GM23248 (cell line): Measurements from ENCODE around the gene POU1F1. TPM values are rescaled to one million over a fixed set of nuclear protein-coding genes. Genes with fewer than 3 reads are reported as not detected.

Experiments used
- DNase-seq: peaks from one replicate; pipeline ENCODE4 v3.0.0-alpha.2; 2015
- H2AFZ ChIP-seq: fragments of 200-600 bp; sonication (generic); 2 replicates; pipeline ENCODE4 v1.6.1; 2016; ENCODE audit warnings: antibody characterized with exemption
- H3F3A ChIP-seq: fragments of 200-600 bp; sonication (generic); 2 replicates; pipeline ENCODE4 v1.6.1; 2016; ENCODE audit warnings: mild to moderate bottlenecking, antibody characterized with exemption, mixed run types; ENCODE audit not compliant: insufficient read depth
- H3K27ac ChIP-seq: fragments of 200-600 bp; sonication (generic); 2 replicates; pipeline ENCODE4 v1.5.1; 2016; ENCODE audit warnings: mild to moderate bottlenecking
- H3K27me3 ChIP-seq: fragments of 200-600 bp; sonication (generic); replicated peaks from 2 replicates; pipeline ENCODE4 v1.6.1; 2016; ENCODE audit warnings: mild to moderate bottlenecking; ENCODE audit not compliant: insufficient read depth
- H3K36me3 ChIP-seq: fragments of 200-600 bp; sonication (generic); 2 replicates; pipeline ENCODE4 v1.6.1; 2016; ENCODE audit warnings: low read depth, mild to moderate bottlenecking
- H3K4me1 ChIP-seq: fragments of 200-600 bp; sonication (generic); 2 replicates; pipeline ENCODE4 v1.6.1; 2016; ENCODE audit warnings: mild to moderate bottlenecking; ENCODE audit not compliant: insufficient read depth
- H3K4me2 ChIP-seq: fragments of 200-600 bp; sonication (generic); one replicate; pipeline ENCODE4 v1.6.1; 2016; ENCODE audit warnings: mild to moderate bottlenecking; ENCODE audit not compliant: unreplicated experiment
- H3K4me3 ChIP-seq: fragments of 200-600 bp; sonication (generic); 2 replicates; pipeline ENCODE4 v1.5.1; 2016; ENCODE audit warnings: mild to moderate bottlenecking
- H3K79me2 ChIP-seq: fragments of 200-600 bp; sonication (generic); 2 replicates; pipeline ENCODE4 v1.6.1; 2016; ENCODE audit warnings: mild to moderate bottlenecking; ENCODE audit not compliant: insufficient read depth
- H3K9ac ChIP-seq: fragments of 200-600 bp; sonication (generic); 2 replicates; pipeline ENCODE4 v1.6.1; 2016; ENCODE audit warnings: mild to moderate bottlenecking
- H3K9me2 ChIP-seq: fragments of 200-600 bp; sonication (generic); 2 replicates; pipeline ENCODE4 v1.6.1; 2016; ENCODE audit warnings: mixed run types, mild to moderate bottlenecking, moderate library complexity; ENCODE audit not compliant: insufficient read depth
- H3K9me3 ChIP-seq: fragments of 200-600 bp; sonication (generic); one replicate; pipeline ENCODE4 v1.6.1; 2017; ENCODE audit warnings: low read depth
- H4K20me1 ChIP-seq: fragments of 200-600 bp; sonication (generic); 2 replicates; pipeline ENCODE4 v1.6.0; 2016; ENCODE audit not compliant: insufficient read depth
- EZH2 ChIP-seq: fragments of 200-600 bp; sonication (generic); IDR thresholded peaks from 2 replicates; pipeline ENCODE4 v1.6.1; 2018; ENCODE audit warnings: antibody characterized with exemption, mild to moderate bottlenecking; ENCODE audit not compliant: insufficient read depth, poor library complexity, severe bottlenecking
- EZH2phosphoT487 ChIP-seq: fragments of 200-600 bp; sonication (generic); IDR thresholded peaks from 2 replicates; pipeline ENCODE4 v1.6.1; 2018; ENCODE audit warnings: antibody characterized with exemption, moderate library complexity, mild to moderate bottlenecking, low read depth; ENCODE audit not compliant: insufficient read depth
- WGBS, 2 experiments: methylation state at CpG; one replicate each; pipeline ENCODE4 v1.1.6; 2015 to 2017; ENCODE audit warnings: low lambda C conversion rate in 2 of 2, low coverage in 1 of 2; ENCODE audit errors: missing lambda C conversion rate in 2 of 2; 5-methylcytosine and 5-hydroxymethylcytosine counted together
- in situ Hi-C: fragments of 300-500 bp; cut with MboI; formaldehyde crosslinking; loops from 2 replicates; pipeline ENCODE4 v1.15.0; 2020
- polyA plus RNA-seq: library from polyadenylated mRNA; unstranded; fragments of >200 nt; fragmentation: Nextera tagmentation; extraction: Ambion mirVana; gene quantifications from 2 replicates; pipeline ENCODE4 v1.2.1, GENCODE V29; 2016
- total RNA-seq: library from RNA; depleted of rRNA; stranded (reverse); fragments of >200 nt; shearing (Covaris generic); gene quantifications from 2 replicates; pipeline ENCODE4 v1.2.3, GENCODE V29; 2014

Gene POU1F1
- total and polyA plus RNA-seq, 2 experiments from 2014 or later, result not detected

GRCh38 chr3:87272718-87273341, 3.6 kb downstream of the POU1F1 start:
- H3K4me1 ChIP-seq, result 0 out of 2 replicates have a peak, but pooled peaks cover 4% of the 10 kb centered on the region
- no peak overlapping the region for H2AFZ ChIP-seq
- H3K4me3 ChIP-seq, result no peak overlapping the region
- H3K9me2 ChIP-seq, result no peaks in the 10 kb centered on the region
- no peaks in the 10 kb centered on the region for H3K79me2 ChIP-seq
- DNase-seq, result no peak
- 88 to 90% methylated on average over 4 of the region's 4 CpGs for whole genome bisulfite sequencing, 2 experiments
- H4K20me1 ChIP-seq, result no peaks in the 10 kb centered on the region
- H3K27ac ChIP-seq, result no peak overlapping the region
- in situ Hi-C loops, result no loop called here
- TF ChIP-seq EZH2phosphoT487 (no peak), EZH2 (no peak)
- no peaks in the 10 kb centered on the region for H3F3A ChIP-seq
- H3K9me3 ChIP-seq, result no peaks in the 10 kb centered on the region
- no peaks in the 10 kb centered on the region for H3K36me3 ChIP-seq
- H3K4me2 ChIP-seq, result no peak overlapping the region
- no peak overlapping the region for H3K9ac ChIP-seq
- no peaks in the 10 kb centered on the region for H3K27me3 ChIP-seq

- in situ Hi-C loops, result no loop called here
These were observed 5.3 kb downstream of the POU1F1 start for GRCh38 chr3:87270908-87271700.

GRCh38 chr3:87269723-87270122, 6.7 kb downstream of the POU1F1 start:
- no peaks in the 10 kb centered on the region for H3K27me3 ChIP-seq
- TF ChIP-seq EZH2phosphoT487 (no peak), EZH2 (no peak)
- H3F3A ChIP-seq, result no peaks in the 10 kb centered on the region
- no peaks in the 10 kb centered on the region for H3K9me2 ChIP-seq
- no peak overlapping the region for H3K4me2 ChIP-seq
- in situ Hi-C loops, result no loop called here
- H4K20me1 ChIP-seq, result no peaks in the 10 kb centered on the region
- no peak overlapping the region for H3K9ac ChIP-seq
- DNase-seq, result no peak
- no peak overlapping the region for H3K4me3 ChIP-seq
- no peaks in the 10 kb centered on the region for H3K9me3 ChIP-seq
- H3K4me1 ChIP-seq, result 0 out of 2 replicates have a peak, but pooled peaks cover 4% of the 10 kb centered on the region
- H3K36me3 ChIP-seq, result no peaks in the 10 kb centered on the region
- no peak overlapping the region for H3K27ac ChIP-seq
- H3K79me2 ChIP-seq, result no peaks in the 10 kb centered on the region
- peak overlapping the region; percentile 27; the same call in 1 of the 2 replicates for H2AFZ ChIP-seq

More at GRCh38 chr3:87270908-87271700, 5.3 kb downstream of the POU1F1 start:
- H3K4me3 ChIP-seq, result no peak overlapping the region
- DNase-seq, result no peak
- no peak overlapping the region for H3K27ac ChIP-seq
- H3K79me2 ChIP-seq, result no peaks in the 10 kb centered on the region
- no peak overlapping the region for H3K4me2 ChIP-seq
- no peaks in the 10 kb centered on the region for H3K9me2 ChIP-seq
- no peaks in the 10 kb centered on the region for H3F3A ChIP-seq
- no peaks in the 10 kb centered on the region for H3K9me3 ChIP-seq
- H3K27me3 ChIP-seq, result no peaks in the 10 kb centered on the region
- H2AFZ ChIP-seq, result peak overlapping the region; percentile 50; the same call in 1 of the 2 replicates
- H3K4me1 ChIP-seq, result 0 out of 2 replicates have a peak, but pooled peaks cover 4% of the 10 kb centered on the region
- 65 to 73% methylated on average over 4 of the region's 4 CpGs for WGBS, 2 experiments
- H4K20me1 ChIP-seq, result no peaks in the 10 kb centered on the region
- no peak overlapping the region for H3K9ac ChIP-seq
- TF ChIP-seq EZH2 (no peak), EZH2phosphoT487 (no peak)
- H3K36me3 ChIP-seq, result no peaks in the 10 kb centered on the region

DNA sequence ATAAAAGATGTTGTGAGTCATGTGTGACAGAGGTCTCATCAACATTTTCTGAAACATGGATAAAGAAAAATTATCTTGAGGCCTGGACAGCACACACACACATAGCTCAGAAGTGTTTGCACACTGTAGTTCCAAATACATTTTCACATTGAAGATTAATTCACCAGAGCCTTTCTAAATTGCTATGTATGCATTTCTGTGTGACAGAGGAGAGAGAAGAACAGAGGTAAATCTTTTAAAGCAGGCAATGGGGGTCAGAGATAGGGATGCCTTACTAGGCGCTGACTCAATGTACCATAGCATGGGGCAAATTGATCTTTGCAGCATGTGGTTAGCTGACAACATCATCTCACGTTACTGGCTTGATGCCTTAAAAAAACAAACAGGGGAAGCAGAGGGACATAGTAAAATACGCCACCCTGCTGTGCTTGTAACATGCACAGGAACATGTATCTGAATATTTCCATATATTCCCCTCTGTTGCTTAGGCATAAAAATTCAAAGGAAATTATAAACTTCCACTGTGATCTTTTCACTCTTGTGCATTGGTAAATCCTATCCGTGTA, 7.7 kb downstream of the POU1F1 start:
- H3K4me2 ChIP-seq, result no peak overlapping the region
- no peaks in the 10 kb centered on the region for H3K36me3 ChIP-seq
- H3K27ac ChIP-seq, result no peak overlapping the region
- in situ Hi-C loops, result no loop called here
- H3K27me3 ChIP-seq, result no peaks in the 10 kb centered on the region
- H3K9me3 ChIP-seq, result no peaks in the 10 kb centered on the region
- TF ChIP-seq EZH2, result no peak
- no peak for TF ChIP-seq EZH2phosphoT487
- no peak overlapping the region for H3K9ac ChIP-seq
- no peak for DNase-seq
- H4K20me1 ChIP-seq, result no peaks in the 10 kb centered on the region
- no peaks in the 10 kb centered on the region for H3F3A ChIP-seq
- no peaks in the 10 kb centered on the region for H3K79me2 ChIP-seq
- WGBS, 2 experiments, result 78 to 79% methylated on average over 4 of the region's 4 CpGs
- no peak overlapping the region for H3K4me3 ChIP-seq
- 0 out of 2 replicates have a peak, but pooled peaks cover 4% of the 10 kb centered on the region for H3K4me1 ChIP-seq
- H3K9me2 ChIP-seq, result no peaks in the 10 kb centered on the region
- H2AFZ ChIP-seq, result peak overlapping the region; percentile 39; the same call in 1 of the 2 replicates
